ENCODE measurements around the gene SLC6A19. TPM values are rescaled to one million over a fixed set of nuclear protein-coding genes. Genes with fewer than 3 reads are reported as not detected.

SLC6A19 gene
- total and polyA plus RNA-seq, 2 of the 13 experiments (the other 11 are each of a cell fraction or from before 2014, with no cell fraction given): 0.02 TPM; not detected in 1

- TF ChIP-seq PRDM10 (CRISPR knock-in tag; IDR thresholded peaks at IDR 0.05; ENCODE audit: low read depth) (peak; percentile 79; the same call in 1 of the 2 replicates), ZNF781 (CRISPR knock-in tag; IDR thresholded peaks at IDR 0.05; ENCODE audit: borderline replicate concordance, not compliant biosample characterization) (no peak), FOSL2 (CRISPR knock-in tag; IDR thresholded peaks at IDR 0.05) (peak; percentile 99), IKZF5 (CRISPR knock-in tag; IDR thresholded peaks at IDR 0.05) (0 out of 2 replicates have a peak, but pooled peaks have one; percentile 12), AGO2 (optimal IDR thresholded peaks at IDR 0.05; ENCODE audit: low read depth, low read length) (no peak), MXD4 (CRISPR knock-in tag; IDR thresholded peaks at IDR 0.05) (no peak), FOXM1 (CRISPR knock-in tag; IDR thresholded peaks at IDR 0.05) (no peak), RXRB (CRISPR knock-in tag; IDR thresholded peaks at IDR 0.05; ENCODE audit: borderline replicate concordance) (peak; percentile 34; the same call in 1 of the 2 replicates), POLR2AphosphoS5 (IDR thresholded peaks at IDR 0.05; ENCODE audit: low read depth, low read length) (no peak), ZNF792 (CRISPR knock-in tag; IDR thresholded peaks at IDR 0.05) (peak; percentile 65; the same call in 1 of the 2 replicates), ZFP82 (CRISPR knock-in tag; IDR thresholded peaks at IDR 0.05; ENCODE audit: borderline replicate concordance) (peak; percentile 49; the same call in 1 of the 2 replicates), MED1 (CRISPR knock-in tag; IDR thresholded peaks at IDR 0.05) (no peak), ZNF629 (CRISPR knock-in tag; conservative IDR thresholded peaks at IDR 0.05) (no peak), ZNF280B (CRISPR knock-in tag; IDR thresholded peaks at IDR 0.05; ENCODE audit: borderline replicate concordance) (no peak; the same call in 1 of the 2 replicates), ZBTB33 (CRISPR knock-in tag; IDR thresholded peaks at IDR 0.05) (peak; percentile 44; the same call in 1 of the 2 replicates)
These were observed 40.1 kb upstream of the SLC6A19 start (continued) for GRCh38 chr5:1161108-1161832.

Data from HepG2 (cell line).